Measurements from ENCODE around the gene JADE2.

Gene JADE2

GRCh38 chr5:134504629-134505300, 20.7 kb upstream of the JADE2 start:
- ChIA-PET CTCF (no interaction called here), POLR2A (no interaction called here)
- TF ChIP-seq BHLHE40 (IDR thresholded peaks at IDR 0.05; ENCODE audit: borderline replicate concordance) (no peak), CTBP1 (IDR thresholded peaks at IDR 0.05; ENCODE audit: borderline replicate concordance) (no peak), ELF4 (IDR thresholded peaks at IDR 0.05) (no peak), LEF1 (IDR thresholded peaks at IDR 0.05; ENCODE audit: borderline replicate concordance) (no peak), FOXA1 (IDR thresholded peaks at IDR 0.05) (no peak), HDGF (IDR thresholded peaks at IDR 0.05; ENCODE audit: borderline replicate concordance) (no peak), NFRKB (IDR thresholded peaks at IDR 0.05) (no peak)
- DNase-seq (ENCODE audit: extremely low spot score): no peak

DNA sequence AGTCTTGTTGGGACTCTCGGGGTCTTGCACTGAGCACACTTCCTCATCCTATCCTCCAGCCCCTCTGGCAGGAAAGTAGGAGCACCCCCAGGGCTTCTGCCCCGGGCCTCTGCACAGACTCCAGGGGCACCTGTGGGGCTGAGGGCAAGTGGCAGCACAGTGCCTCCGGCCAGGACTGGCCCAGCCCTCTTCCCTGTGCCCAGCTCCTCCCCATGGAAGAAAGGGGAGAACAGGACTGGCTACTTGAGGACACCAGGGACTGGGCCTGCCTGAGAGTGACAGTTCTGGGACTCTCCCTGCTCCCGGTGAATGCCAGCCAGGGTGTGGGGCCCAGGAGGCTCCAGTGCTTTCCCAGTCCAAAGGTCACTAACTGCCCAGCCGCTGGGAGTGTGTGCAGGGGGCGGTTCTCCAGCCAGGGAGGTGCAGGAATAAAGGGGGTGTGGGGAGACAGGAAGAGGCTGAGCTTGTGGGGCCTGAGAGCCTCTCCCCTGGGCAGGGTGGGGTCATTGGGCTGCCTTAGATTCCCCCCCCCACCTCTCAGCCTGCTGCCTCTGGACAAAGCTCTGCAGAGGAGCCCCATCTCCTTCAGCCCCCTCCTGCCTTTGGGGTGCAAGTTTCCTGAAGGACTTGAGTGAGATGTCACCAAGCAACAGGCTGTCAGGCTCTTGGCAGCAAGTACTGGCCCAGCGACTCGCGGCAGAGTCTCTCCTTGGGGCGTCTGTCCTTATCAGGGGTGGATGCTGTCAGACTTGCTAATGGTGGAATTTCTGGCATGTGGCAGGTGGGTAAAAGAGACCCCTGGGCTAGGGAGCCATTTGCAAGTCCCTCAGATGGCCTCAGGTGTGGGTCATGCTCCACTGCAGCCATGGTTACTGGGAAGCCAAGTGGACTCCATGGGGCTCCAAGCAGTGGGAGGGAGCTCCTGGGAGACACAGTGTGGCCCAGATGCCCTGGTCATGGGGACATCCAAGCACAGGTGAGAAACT, 19.1 kb upstream of the JADE2 start:
- ChIA-PET POLR2A (no interaction called here), CTCF (interaction anchor here (0.6 kb wide), 1 partner anchor 1859 kb away, joined by 3 read pairs; no protein-coding TSS in a partner anchor)
- TF ChIP-seq SUZ12 (IDR thresholded peaks at IDR 0.05) (no peak), CTBP1 (IDR thresholded peaks at IDR 0.05; ENCODE audit: borderline replicate concordance) (no peak), NFRKB (IDR thresholded peaks at IDR 0.05) (no peak), L3MBTL2 (conservative IDR thresholded peaks at IDR 0.05) (no peak), BHLHE40 (IDR thresholded peaks at IDR 0.05; ENCODE audit: borderline replicate concordance) (no peak), ELF4 (IDR thresholded peaks at IDR 0.05) (no peak), ZNF384 (IDR thresholded peaks at IDR 0.05) (no peak)
- no peak for DNase-seq (ENCODE audit: extremely low spot score)

GRCh38 chr5:134507452-134507851, 18.0 kb upstream of the JADE2 start:
- DNase-seq (ENCODE audit: extremely low spot score): no peak
- CTCF ChIA-PET: interaction anchor here (0.5 kb wide), 1 partner anchor 9 kb away, joined by 3 read pairs; no protein-coding TSS in a partner anchor
- TF ChIP-seq ARNT (IDR thresholded peaks at IDR 0.05) (no peak), LEF1 (IDR thresholded peaks at IDR 0.05; ENCODE audit: borderline replicate concordance) (no peak)
- POLR2A ChIA-PET: interaction anchor here (1.0 kb wide), 1 partner anchor 11 kb away, joined by 4 read pairs; no protein-coding TSS in a partner anchor

DNA sequence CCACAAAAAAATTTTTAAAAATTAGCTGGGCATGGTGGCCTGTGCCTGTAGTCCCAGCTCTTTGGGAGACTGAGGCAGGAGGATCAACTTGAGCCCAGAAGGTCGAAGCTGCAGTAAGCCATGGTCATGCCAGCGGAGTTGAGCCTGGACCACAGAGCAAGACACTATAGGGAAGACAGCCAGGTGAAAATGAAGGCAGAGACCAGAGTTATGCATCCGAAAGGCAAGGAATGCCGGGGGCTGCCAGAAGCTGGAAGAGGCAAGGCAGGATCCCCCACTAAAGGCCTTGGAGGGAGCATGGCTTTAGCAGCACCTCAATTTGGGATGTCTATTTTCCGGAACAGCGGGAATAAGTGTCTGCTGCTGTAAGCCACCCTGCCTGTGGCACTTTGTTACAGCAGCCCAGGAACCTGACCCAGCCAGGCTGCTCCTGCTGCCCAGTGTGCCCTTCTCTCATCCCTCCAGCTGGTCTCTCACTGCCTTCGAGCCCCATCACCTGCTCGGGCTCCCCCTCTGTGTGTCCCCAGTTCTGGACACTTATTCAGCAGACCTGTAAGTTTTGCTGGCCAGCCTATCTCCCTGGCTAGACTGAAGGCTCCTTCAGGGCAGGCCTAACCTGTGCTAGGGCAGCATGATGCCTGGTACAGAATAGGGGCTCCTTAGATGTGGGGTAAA, 16.8 kb upstream of the JADE2 start:
- TF ChIP-seq FOXA1 (IDR thresholded peaks at IDR 0.05) (no peak), ZNF384 (IDR thresholded peaks at IDR 0.05) (no peak), ARNT (IDR thresholded peaks at IDR 0.05) (no peak), SUZ12 (IDR thresholded peaks at IDR 0.05) (no peak), TARDBP (IDR thresholded peaks at IDR 0.05) (no peak), BHLHE40 (IDR thresholded peaks at IDR 0.05; ENCODE audit: borderline replicate concordance) (no peak), CTBP1 (IDR thresholded peaks at IDR 0.05; ENCODE audit: borderline replicate concordance) (no peak), LEF1 (IDR thresholded peaks at IDR 0.05; ENCODE audit: borderline replicate concordance) (no peak), ELF4 (IDR thresholded peaks at IDR 0.05) (no peak)
- ChIA-PET POLR2A (interaction anchor here (1.4 kb wide), 1 partner anchor 15 kb away, joined by 4 read pairs; no protein-coding TSS in a partner anchor), CTCF (no interaction called here)
- no peak for DNase-seq (ENCODE audit: extremely low spot score)

DNA sequence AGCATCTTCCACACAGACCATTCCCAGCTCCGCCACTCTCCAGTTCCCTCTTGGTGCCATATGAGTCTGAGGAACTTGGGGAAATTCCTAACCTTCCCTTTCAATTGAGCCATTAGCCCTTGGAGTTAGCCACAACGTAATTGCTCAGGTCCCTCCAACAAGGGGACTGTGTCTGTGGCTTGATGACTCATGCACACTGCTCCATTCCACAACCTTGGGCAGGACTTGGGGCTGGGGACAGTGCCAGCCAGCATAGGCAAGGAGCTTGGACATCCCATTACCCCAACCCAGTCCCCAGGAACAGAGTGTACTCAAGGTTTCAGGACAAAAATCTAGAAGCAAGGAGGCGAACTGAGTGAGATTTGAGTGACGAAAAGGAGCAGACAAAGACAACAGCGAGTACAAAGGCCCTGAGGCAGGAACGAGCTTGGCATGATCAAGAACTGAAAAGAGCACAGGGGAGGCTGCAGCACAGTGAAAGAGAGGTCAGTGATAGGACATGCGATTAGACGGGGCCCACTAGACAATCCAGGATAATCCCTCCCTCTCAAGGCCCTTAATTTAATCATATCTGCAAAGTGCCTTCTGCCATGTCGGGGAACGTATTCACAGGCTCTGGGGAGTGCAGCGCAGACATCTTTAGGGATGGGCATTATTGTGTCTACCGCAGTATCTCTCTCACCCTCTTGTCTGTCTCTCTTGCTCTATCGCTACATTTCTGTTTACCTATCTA, 16.0 kb upstream of the JADE2 start:
- ChIA-PET POLR2A (interaction anchor here (1.4 kb wide), 1 partner anchor 14 kb away, joined by 4 read pairs; no protein-coding TSS in a partner anchor), CTCF (no interaction called here)
- no peak for DNase-seq (ENCODE audit: extremely low spot score)
- TF ChIP-seq FOXA1 (IDR thresholded peaks at IDR 0.05) (no peak), L3MBTL2 (conservative IDR thresholded peaks at IDR 0.05) (no peak)

GRCh38 chr5:134510970-134511795, 14.3 kb upstream of the JADE2 start:
- CTCF ChIA-PET: interaction anchor here (0.5 to 1.3 kb wide), 6 partner anchors 15 to 122 kb away, joined by 3 to 6 read pairs (median 4); partner anchors contain the start of gene JADE2
- no peak for TF ChIP-seq NFRKB (IDR thresholded peaks at IDR 0.05)
- TF ChIP-seq FOXM1 (IDR thresholded peaks at IDR 0.05; ENCODE audit: borderline replicate concordance): no peak
- TF ChIP-seq L3MBTL2 (conservative IDR thresholded peaks at IDR 0.05): no peak
- TF ChIP-seq SP1 (IDR thresholded peaks at IDR 0.05): no peak
- TF ChIP-seq LEF1 (IDR thresholded peaks at IDR 0.05; ENCODE audit: borderline replicate concordance): no peak
- no peak for TF ChIP-seq FOXK2 (IDR thresholded peaks at IDR 0.05)
- no peak for TF ChIP-seq FOXA1 (IDR thresholded peaks at IDR 0.05)
- no peak for TF ChIP-seq ZNF384 (IDR thresholded peaks at IDR 0.05)
- TF ChIP-seq BHLHE40 (IDR thresholded peaks at IDR 0.05; ENCODE audit: borderline replicate concordance): no peak
- TF ChIP-seq CTBP1 (IDR thresholded peaks at IDR 0.05; ENCODE audit: borderline replicate concordance): no peak
- TF ChIP-seq ARNT (IDR thresholded peaks at IDR 0.05): no peak
- TF ChIP-seq SUZ12 (IDR thresholded peaks at IDR 0.05): no peak
- no peak for TF ChIP-seq HDGF (IDR thresholded peaks at IDR 0.05; ENCODE audit: borderline replicate concordance)
- no peak for TF ChIP-seq ELF4 (IDR thresholded peaks at IDR 0.05)
- TF ChIP-seq, protein P1, sequence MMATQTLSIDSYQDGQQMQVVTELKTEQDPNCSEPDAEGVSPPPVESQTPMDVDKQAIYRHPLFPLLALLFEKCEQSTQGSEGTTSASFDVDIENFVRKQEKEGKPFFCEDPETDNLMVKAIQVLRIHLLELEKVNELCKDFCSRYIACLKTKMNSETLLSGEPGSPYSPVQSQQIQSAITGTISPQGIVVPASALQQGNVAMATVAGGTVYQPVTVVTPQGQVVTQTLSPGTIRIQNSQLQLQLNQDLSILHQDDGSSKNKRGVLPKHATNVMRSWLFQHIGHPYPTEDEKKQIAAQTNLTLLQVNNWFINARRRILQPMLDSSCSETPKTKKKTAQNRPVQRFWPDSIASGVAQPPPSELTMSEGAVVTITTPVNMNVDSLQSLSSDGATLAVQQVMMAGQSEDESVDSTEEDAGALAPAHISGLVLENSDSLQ (IDR thresholded peaks at IDR 0.05): no peak
- TF ChIP-seq TARDBP (IDR thresholded peaks at IDR 0.05): no peak
- POLR2A ChIA-PET: interaction anchor here (0.6 to 1.6 kb wide), 10 partner anchors 10 to 285 kb away, joined by 3 to 9 read pairs (median 4); partner anchors contain the start of genes CDKN2AIPNL, PPP2CA and UBE2B
- DNase-seq (ENCODE audit: extremely low spot score): no peak

All from HEK293T (cell line).